Testis (tissue), 3 donors: Measurements from ENCODE around the gene SLC34A1. TPM values are rescaled to one million over a fixed set of nuclear protein-coding genes. Genes with fewer than 3 reads are reported as not detected.

ENCODE experiments used
- DNase-seq: peaks from one replicate; pipeline ENCODE4 v3.0.0-alpha.2; 2019
- H3K27ac ChIP-seq, 2 donors: fragments of 200-600 bp; sonication (generic); one replicate each; pipeline ENCODE4 v1.5.1; 2019
- H3K27me3 ChIP-seq: fragments of 200-600 bp; sonication (generic); one replicate; pipeline ENCODE4 v1.5.1; 2019
- H3K36me3 ChIP-seq: fragments of 200-600 bp; sonication (generic); one replicate; pipeline ENCODE4 v1.5.1; 2017; ENCODE audit warnings: low read depth; ENCODE audit errors: missing control alignments
- H3K4me1 ChIP-seq: fragments of 200-600 bp; sonication (generic); one replicate; pipeline ENCODE4 v1.5.1; 2019
- H3K4me3 ChIP-seq, 2 donors: fragments of 200-600 bp; sonication (generic); one replicate each; pipeline ENCODE4 v1.5.1; 2017 to 2019
- H3K9me3 ChIP-seq: fragments of 200-600 bp; sonication (generic); one replicate; pipeline ENCODE4 v1.5.1; 2017
- CTCF ChIP-seq, 3 experiments: fragments of 450-650 bp in 2 of 3; fragments of 200-600 bp in 1 of 3; sonication (generic) in 1 of 3; IDR thresholded peaks; one replicate each; pipeline ENCODE4 v1.5.1; 2016 to 2019; ENCODE audit warnings: antibody characterized with exemption in 3 of 3, mild to moderate bottlenecking in 2 of 3, moderate library complexity in 1 of 3
- POLR2A ChIP-seq: fragments of 450-650 bp; IDR thresholded peaks from one replicate; pipeline ENCODE4 v1.6.1; 2017; ENCODE audit warnings: antibody characterized with exemption, mild to moderate bottlenecking, moderate library complexity
- WGBS, 2 donors: methylation state at CpG; one replicate each; pipeline ENCODE4 v1.1.5; 2018; 5-methylcytosine and 5-hydroxymethylcytosine counted together
- intact Hi-C: fragments of 100-400 bp; cut with DNase I; formaldehyde crosslinking; loops from one replicate; pipeline ENCODE4 v1.15.1; 2023; ENCODE audit warnings: low total_unique reads
- polyA plus RNA-seq: library from polyadenylated mRNA; stranded (reverse); fragments of 350-450 nt; fragmentation: Illumina TruSeq; extraction: RNeasy Lipid Tissue Mini Kit (QIAGEN cat#74804); gene quantifications from one replicate; pipeline ENCODE4 v1.2.3, GENCODE V29; 2014; ENCODE audit warnings: low read depth, low replicate concordance; ENCODE audit not compliant: insufficient read depth
- total RNA-seq, 2 donors: library from RNA; depleted of rRNA; stranded (reverse); fragments of >200 nt; gene quantifications; one replicate each; pipeline ENCODE4 v1.2.3, GENCODE V29; 2016

The SLC34A1 gene
- total and polyA plus RNA-seq, 3 donors from 2014 or later, result 0.19 TPM; not detected in 2

DNA sequence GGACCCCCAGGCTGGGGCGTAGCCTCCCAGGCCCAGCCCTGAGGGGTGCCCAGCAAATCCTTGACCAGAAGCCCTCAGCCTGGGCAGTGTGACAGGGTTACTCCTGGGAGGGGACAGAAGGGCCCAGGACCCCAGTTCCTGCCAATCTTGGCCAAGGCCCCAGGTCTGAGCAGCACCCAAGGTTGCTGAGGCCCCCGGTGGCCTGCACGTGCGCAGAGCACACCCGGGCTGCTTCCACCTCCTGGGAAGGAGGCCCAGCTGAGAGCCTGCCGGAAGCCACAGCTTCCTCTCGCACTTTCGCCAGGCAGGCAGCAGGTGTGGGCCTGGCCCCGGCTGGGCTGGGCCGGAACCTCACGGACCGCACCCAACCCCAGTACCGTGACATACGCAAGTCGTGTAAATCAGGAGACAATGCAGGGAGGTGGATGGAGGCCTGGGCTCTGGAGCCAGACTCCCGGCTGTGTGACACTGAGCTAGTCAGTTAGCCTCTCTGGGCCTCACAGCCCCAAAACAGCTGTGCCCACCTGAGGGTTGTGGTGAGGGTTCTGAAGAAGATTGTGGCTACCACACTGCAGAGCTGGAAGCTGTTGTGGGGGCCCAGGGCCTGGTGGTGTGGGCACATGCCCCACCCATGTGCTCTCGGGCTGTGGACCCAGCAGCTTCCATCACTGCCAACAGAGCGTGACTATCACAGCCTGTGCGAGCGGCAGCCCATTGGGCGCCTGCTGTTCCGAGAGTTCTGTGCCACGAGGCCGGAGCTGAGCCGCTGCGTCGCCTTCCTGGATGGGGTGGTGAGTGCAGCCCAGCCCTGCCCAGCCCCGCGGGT lies 47.3 kb downstream of the SLC34A1 start:
- no peak for TF ChIP-seq CTCF (IDR thresholded peaks at IDR 0.05)
- TF ChIP-seq POLR2A, result no peak
- DNase-seq, result no peak
- intact Hi-C loops, result no loop called here
- 85 to 89% methylated on average over 12 to 29 of the region's 29 CpGs for WGBS, 2 donors
- no peak overlapping the region for H3K27ac ChIP-seq
- H3K27me3 ChIP-seq, result no peaks in the 10 kb centered on the region
- H3K36me3 ChIP-seq, result no peaks in the 10 kb centered on the region
- no peak overlapping the region for H3K4me3 ChIP-seq
- peaks cover 12% of the 10 kb centered on the region for H3K4me1 ChIP-seq
- H3K9me3 ChIP-seq, result no peaks in the 10 kb centered on the region

- intact Hi-C loops, result no loop called here
- Histone ChIP-seq H3K36me3 (no peaks in the 10 kb centered on the region), H3K4me3 (no peak overlapping the region), H3K27ac (no peak overlapping the region), H3K9me3 (no peaks in the 10 kb centered on the region), H3K4me1 (peaks cover 7% of the 10 kb centered on the region), H3K27me3 (no peaks in the 10 kb centered on the region)
- TF ChIP-seq POLR2A, result no peak
- TF ChIP-seq CTCF (IDR thresholded peaks at IDR 0.05), result no peak
- 83 to 96% methylated on average over 8 to 18 of the region's 18 CpGs for WGBS, 2 donors
- DNase-seq, result no peak
These were observed 48.1 kb downstream of the SLC34A1 start for GRCh38 chr5:177432143-177432838.

- no peak for TF ChIP-seq POLR2A
- H3K27ac ChIP-seq, result no peak overlapping the region
These were observed 48.8 kb downstream of the SLC34A1 start for GRCh38 chr5:177432839-177433657.

DNA sequence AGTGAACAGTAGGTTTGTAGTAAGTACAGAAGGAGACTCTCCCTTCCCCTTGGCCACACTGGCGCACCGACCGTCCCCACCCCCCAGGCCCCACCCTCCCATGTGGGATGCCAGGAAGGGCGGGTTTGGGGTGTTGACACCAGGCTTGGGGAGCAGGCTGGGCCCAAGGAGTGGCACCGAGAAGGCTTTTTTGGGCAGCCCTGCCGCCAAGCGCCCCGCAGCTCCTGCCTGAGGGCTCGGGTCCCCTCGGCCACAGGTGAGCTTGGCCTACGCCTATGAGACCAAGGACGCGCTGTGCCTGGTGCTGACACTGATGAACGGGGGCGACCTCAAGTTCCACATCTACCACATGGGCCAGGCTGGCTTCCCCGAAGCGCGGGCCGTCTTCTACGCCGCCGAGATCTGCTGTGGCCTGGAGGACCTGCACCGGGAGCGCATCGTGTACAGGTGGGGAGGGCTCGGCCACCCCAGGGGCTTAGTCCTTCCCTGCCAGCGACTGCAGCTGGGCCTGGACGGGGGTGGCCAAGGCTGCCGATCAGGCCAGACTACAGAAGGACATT lies 49.5 kb downstream of the SLC34A1 start:
- Histone ChIP-seq H3K9me3 (no peaks in the 10 kb centered on the region), H3K4me3 (no peak overlapping the region), H3K4me1 (no peaks in the 10 kb centered on the region), H3K27ac (no peak overlapping the region), H3K36me3 (no peaks in the 10 kb centered on the region), H3K27me3 (no peaks in the 10 kb centered on the region)
- intact Hi-C loops, result no loop called here
- TF ChIP-seq POLR2A, result no peak
- no peak for TF ChIP-seq CTCF (IDR thresholded peaks at IDR 0.05)
- no peak for DNase-seq
- 89 to 94% methylated on average over 19 to 29 of the region's 29 CpGs for WGBS, 2 donors

More at GRCh38 chr5:177432839-177433657, 48.8 kb downstream of the SLC34A1 start:
- no peaks in the 10 kb centered on the region for H3K9me3 ChIP-seq
- 93 to 94% methylated on average over 17 to 25 of the region's 25 CpGs for WGBS, 2 donors
- intact Hi-C loops, result no loop called here
- H3K4me3 ChIP-seq, result no peak overlapping the region
- no peaks in the 10 kb centered on the region for H3K36me3 ChIP-seq
- no peaks in the 10 kb centered on the region for H3K4me1 ChIP-seq
- DNase-seq, result no peak
- H3K27me3 ChIP-seq, result no peaks in the 10 kb centered on the region

DNA sequence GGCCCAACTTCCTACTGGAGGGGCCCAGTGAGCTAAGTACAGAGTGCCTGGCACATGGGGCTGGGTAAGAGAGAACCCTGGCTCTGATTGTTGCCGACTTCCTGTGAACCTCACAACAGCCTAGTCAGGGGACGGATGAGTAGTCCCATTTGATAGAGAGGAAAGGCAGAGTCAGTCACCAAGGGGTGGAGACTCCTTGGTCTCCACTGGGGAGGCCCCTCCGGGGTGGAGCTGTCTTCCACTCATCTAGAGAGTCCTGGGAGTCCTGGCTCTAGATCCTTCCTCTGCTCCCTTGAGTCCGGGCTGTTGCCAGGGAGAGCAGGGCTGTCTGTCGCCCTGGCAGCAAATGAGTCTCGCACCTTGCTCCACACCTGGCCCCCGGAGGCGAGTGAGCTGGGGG lies 50.2 kb downstream of the SLC34A1 start:
- Histone ChIP-seq H3K4me3 (no peak overlapping the region), H3K4me1 (no peaks in the 10 kb centered on the region), H3K36me3 (no peaks in the 10 kb centered on the region), H3K9me3 (no peaks in the 10 kb centered on the region), H3K27me3 (no peaks in the 10 kb centered on the region), H3K27ac (no peak overlapping the region)
- intact Hi-C loops, result no loop called here
- 82 to 90% methylated on average over 2 to 8 of the region's 8 CpGs for WGBS, 2 donors
- TF ChIP-seq CTCF (IDR thresholded peaks at IDR 0.05), result no peak
- no peak for TF ChIP-seq POLR2A
- no peak for DNase-seq
